Measurements from ENCODE around the gene SLC22A13.

Gene SLC22A13

GRCh38 chr3:38265604-38266307, at the start of gene SLC22A13:
TSS of gene SLC22A13 (plus strand) at chr3:38265812. CDS start at chr3:38265861, 49 bp downstream.
- Histone ChIP-seq H3K4me1 (ENCODE audit: control insufficient read depth, insufficient read depth, low read length) (no peaks in the 10 kb centered on the region; the same call in 1 of the 2 replicates), H3K4me3 (ENCODE audit: low read length) (no peak within 1 kb of the TSS), H3K27ac (ENCODE audit: low read length) (no peak within 1 kb of the TSS), H3K9me3 (ENCODE audit: control insufficient read depth, insufficient read depth, low read length) (no peaks in the 10 kb centered on the region), H3K27me3 (ENCODE audit: control insufficient read depth, insufficient read depth, low read length) (no peaks in the 10 kb centered on the region), H3K36me3 (ENCODE audit: control insufficient read depth, insufficient read depth, low read length) (no peaks in the 10 kb centered on the region)
- WGBS (ENCODE audit: insufficient coverage, insufficient read length) = no CpG with 5 or more reads among the region's 9 CpGs
- DNase-seq (ENCODE audit: low read depth, low spot score) = no peak

- H3K4me3 ChIP-seq (ENCODE audit: low read length) = no peak overlapping the region
- no peaks in the 10 kb centered on the region for H3K27me3 ChIP-seq (ENCODE audit: control insufficient read depth, insufficient read depth, low read length)
- H3K9me3 ChIP-seq (ENCODE audit: control insufficient read depth, insufficient read depth, low read length) = no peaks in the 10 kb centered on the region
- no peaks in the 10 kb centered on the region; the same call in 1 of the 2 replicates for H3K36me3 ChIP-seq (ENCODE audit: control insufficient read depth, insufficient read depth, low read length)
- no CpG with 5 or more reads among the region's 3 CpGs for WGBS (ENCODE audit: insufficient coverage, insufficient read length)
- no peaks in the 10 kb centered on the region for H3K4me1 ChIP-seq (ENCODE audit: control insufficient read depth, insufficient read depth, low read length)
- H3K27ac ChIP-seq (ENCODE audit: low read length) = no peak overlapping the region
- DNase-seq (ENCODE audit: low read depth, low spot score) = no peak
Measured at GRCh38 chr3:38219609-38220197, 45.9 kb upstream of the SLC22A13 start.

- H3K27ac ChIP-seq (ENCODE audit: low read length) = no peak overlapping the region
- no CpG with 5 or more reads among the region's 1 CpG for WGBS (ENCODE audit: insufficient coverage, insufficient read length)
- H3K36me3 ChIP-seq (ENCODE audit: control insufficient read depth, insufficient read depth, low read length) = no peaks in the 10 kb centered on the region; the same call in 1 of the 2 replicates
Measured at GRCh38 chr3:38221005-38221404, 44.6 kb upstream of the SLC22A13 start.

GRCh38 chr3:38222032-38222634, 43.5 kb upstream of the SLC22A13 start:
- Histone ChIP-seq H3K36me3 (ENCODE audit: control insufficient read depth, insufficient read depth, low read length) (no peaks in the 10 kb centered on the region), H3K27ac (ENCODE audit: low read length) (no peak overlapping the region), H3K4me3 (ENCODE audit: low read length) (no peak overlapping the region), H3K9me3 (ENCODE audit: control insufficient read depth, insufficient read depth, low read length) (no peaks in the 10 kb centered on the region), H3K27me3 (ENCODE audit: control insufficient read depth, insufficient read depth, low read length) (no peaks in the 10 kb centered on the region), H3K4me1 (ENCODE audit: control insufficient read depth, insufficient read depth, low read length) (no peaks in the 10 kb centered on the region)
- DNase-seq (ENCODE audit: low read depth, low spot score) = no peak
- WGBS (ENCODE audit: insufficient coverage, insufficient read length) = no CpG with 5 or more reads among the region's 7 CpGs

More at GRCh38 chr3:38221005-38221404, 44.6 kb upstream of the SLC22A13 start:
- no peaks in the 10 kb centered on the region for H3K27me3 ChIP-seq (ENCODE audit: control insufficient read depth, insufficient read depth, low read length)
- H3K4me3 ChIP-seq (ENCODE audit: low read length) = no peak overlapping the region
- no peak for DNase-seq (ENCODE audit: low read depth, low spot score)
- H3K9me3 ChIP-seq (ENCODE audit: control insufficient read depth, insufficient read depth, low read length) = no peaks in the 10 kb centered on the region
- H3K4me1 ChIP-seq (ENCODE audit: control insufficient read depth, insufficient read depth, low read length) = no peaks in the 10 kb centered on the region

- Histone ChIP-seq H3K9me3 (ENCODE audit: control insufficient read depth, insufficient read depth, low read length) (no peaks in the 10 kb centered on the region), H3K27ac (ENCODE audit: low read length) (no peak overlapping the region), H3K4me3 (ENCODE audit: low read length) (no peak overlapping the region), H3K4me1 (ENCODE audit: control insufficient read depth, insufficient read depth, low read length) (no peaks in the 10 kb centered on the region), H3K27me3 (ENCODE audit: control insufficient read depth, insufficient read depth, low read length) (no peaks in the 10 kb centered on the region), H3K36me3 (ENCODE audit: control insufficient read depth, insufficient read depth, low read length) (no peaks in the 10 kb centered on the region; the same call in 1 of the 2 replicates)
- WGBS (ENCODE audit: insufficient coverage, insufficient read length) = no CpG with 5 or more reads among the region's 4 CpGs
- no peak for DNase-seq (ENCODE audit: low read depth, low spot score)
Measured at GRCh38 chr3:38224357-38224756, 41.3 kb upstream of the SLC22A13 start.

- Histone ChIP-seq H3K9me3 (ENCODE audit: control insufficient read depth, insufficient read depth, low read length) (no peaks in the 10 kb centered on the region), H3K27ac (ENCODE audit: low read length) (no peak overlapping the region), H3K36me3 (ENCODE audit: control insufficient read depth, insufficient read depth, low read length) (no peaks in the 10 kb centered on the region; the same call in 1 of the 2 replicates), H3K27me3 (ENCODE audit: control insufficient read depth, insufficient read depth, low read length) (no peaks in the 10 kb centered on the region), H3K4me3 (ENCODE audit: low read length) (no peak overlapping the region), H3K4me1 (ENCODE audit: control insufficient read depth, insufficient read depth, low read length) (no peaks in the 10 kb centered on the region)
- WGBS (ENCODE audit: insufficient coverage, insufficient read length) = no CpG with 5 or more reads among the region's 2 CpGs
- DNase-seq (ENCODE audit: low read depth, low spot score) = no peak
Measured at GRCh38 chr3:38226273-38226672, 39.3 kb upstream of the SLC22A13 start.

GRCh38 chr3:38227989-38228388, 37.6 kb upstream of the SLC22A13 start:
- no peaks in the 10 kb centered on the region; the same call in 1 of the 2 replicates for H3K36me3 ChIP-seq (ENCODE audit: control insufficient read depth, insufficient read depth, low read length)
- no peaks in the 10 kb centered on the region for H3K4me1 ChIP-seq (ENCODE audit: control insufficient read depth, insufficient read depth, low read length)
- H3K9me3 ChIP-seq (ENCODE audit: control insufficient read depth, insufficient read depth, low read length) = no peaks in the 10 kb centered on the region
- DNase-seq (ENCODE audit: low read depth, low spot score) = no peak
- no peaks in the 10 kb centered on the region for H3K27me3 ChIP-seq (ENCODE audit: control insufficient read depth, insufficient read depth, low read length)
- no peak overlapping the region for H3K27ac ChIP-seq (ENCODE audit: low read length)
- no peak overlapping the region for H3K4me3 ChIP-seq (ENCODE audit: low read length)
- no CpG with 5 or more reads among the region's 2 CpGs for WGBS (ENCODE audit: insufficient coverage, insufficient read length)

GRCh38 chr3:38229036-38229435, 36.6 kb upstream of the SLC22A13 start:
- no peak overlapping the region for H3K27ac ChIP-seq (ENCODE audit: low read length)
- WGBS (ENCODE audit: insufficient coverage, insufficient read length) = no CpG with 5 or more reads among the region's 1 CpG
- no peaks in the 10 kb centered on the region for H3K4me1 ChIP-seq (ENCODE audit: control insufficient read depth, insufficient read depth, low read length)
- no peak overlapping the region for H3K4me3 ChIP-seq (ENCODE audit: low read length)
- no peaks in the 10 kb centered on the region for H3K9me3 ChIP-seq (ENCODE audit: control insufficient read depth, insufficient read depth, low read length)
- H3K27me3 ChIP-seq (ENCODE audit: control insufficient read depth, insufficient read depth, low read length) = no peaks in the 10 kb centered on the region
- DNase-seq (ENCODE audit: low read depth, low spot score) = no peak
- H3K36me3 ChIP-seq (ENCODE audit: control insufficient read depth, insufficient read depth, low read length) = no peaks in the 10 kb centered on the region; the same call in 1 of the 2 replicates

- no peaks in the 10 kb centered on the region for H3K9me3 ChIP-seq (ENCODE audit: control insufficient read depth, insufficient read depth, low read length)
- H3K36me3 ChIP-seq (ENCODE audit: control insufficient read depth, insufficient read depth, low read length) = no peaks in the 10 kb centered on the region; the same call in 1 of the 2 replicates
- H3K27me3 ChIP-seq (ENCODE audit: control insufficient read depth, insufficient read depth, low read length) = no peaks in the 10 kb centered on the region
- no peak overlapping the region for H3K4me3 ChIP-seq (ENCODE audit: low read length)
- H3K4me1 ChIP-seq (ENCODE audit: control insufficient read depth, insufficient read depth, low read length) = no peaks in the 10 kb centered on the region
- whole genome bisulfite sequencing (ENCODE audit: insufficient coverage, insufficient read length) = no CpG with 5 or more reads among the region's 2 CpGs
- H3K27ac ChIP-seq (ENCODE audit: low read length) = no peak overlapping the region
- no peak for DNase-seq (ENCODE audit: low read depth, low spot score)
Measured at GRCh38 chr3:38232701-38233100, 32.9 kb upstream of the SLC22A13 start.

GRCh38 chr3:38235466-38235865, 30.1 kb upstream of the SLC22A13 start:
- Histone ChIP-seq H3K27me3 (ENCODE audit: control insufficient read depth, insufficient read depth, low read length) (no peaks in the 10 kb centered on the region), H3K4me1 (ENCODE audit: control insufficient read depth, insufficient read depth, low read length) (no peaks in the 10 kb centered on the region), H3K27ac (ENCODE audit: low read length) (no peak overlapping the region), H3K9me3 (ENCODE audit: control insufficient read depth, insufficient read depth, low read length) (no peaks in the 10 kb centered on the region), H3K36me3 (ENCODE audit: control insufficient read depth, insufficient read depth, low read length) (no peaks in the 10 kb centered on the region), H3K4me3 (ENCODE audit: low read length) (no peak overlapping the region)
- DNase-seq (ENCODE audit: low read depth, low spot score) = no peak
